ENCODE data around the gene FRMD1. TPM values are rescaled to one million over a fixed set of nuclear protein-coding genes. Genes with fewer than 3 reads are reported as not detected.

FRMD1 gene
- total and polyA plus RNA-seq, 7 donors: 0.01 to 2.9 (median 0.25) TPM

- no peak for TF ChIP-seq CTCF (IDR thresholded peaks at IDR 0.05)
- 82 to 89% (median 89%) methylated on average over 15 of the region's 15 CpGs for WGBS, 3 donors
- no peaks in the 10 kb centered on the region for H3K9me3 ChIP-seq
These were observed 60.3 kb downstream of the FRMD1 start for GRCh38 chr6:168018664-168019063.

GRCh38 chr6:168017629-168018028 lies 61.4 kb downstream of the FRMD1 start:
- intact Hi-C loops (cut with DNase I): no loop called here
- WGBS, 3 donors: 54 to 55% (median 55%) methylated on average over 11 of the region's 11 CpGs

More at GRCh38 chr6:168018664-168019063, 60.3 kb downstream of the FRMD1 start:
- intact Hi-C loops (cut with DNase I): no loop called here
- DNase-seq: no peak
- Histone ChIP-seq H3K4me3 (no peak overlapping the region), H3K36me3 (ENCODE audit: insufficient read depth in 1 of 2, low read depth in 1 of 2) (no peaks in the 10 kb centered on the region), H3K27ac (no peak overlapping the region), H3K4me1 (no peaks in the 10 kb centered on the region), H3K27me3 (ENCODE audit: insufficient read depth in 3 of 3, low read length in 2 of 3) (peaks cover 0 to 18% (median 7%) of the 10 kb centered on the region in 3 donors)
- no peak for ATAC-seq

GRCh38 chr6:168016721-168017525 lies 62.1 kb downstream of the FRMD1 start:
- H3K9me3 ChIP-seq: peaks cover 3% of the 10 kb centered on the region
- 52 to 69% (median 61%) methylated on average over 17 to 18 of the region's 18 CpGs for WGBS, 3 donors
- ATAC-seq (no peak), DNase-seq (no peak)
- TF ChIP-seq CTCF (IDR thresholded peaks at IDR 0.05): no peak
- H3K4me3 ChIP-seq: no peak overlapping the region
- intact Hi-C loops (cut with DNase I): no loop called here
- H3K4me1 ChIP-seq: no peaks in the 10 kb centered on the region
- no peaks in the 10 kb centered on the region for H3K36me3 ChIP-seq (ENCODE audit: insufficient read depth in 1 of 2, low read depth in 1 of 2)
- H3K27ac ChIP-seq: no peak overlapping the region
- H3K27me3 ChIP-seq (ENCODE audit: insufficient read depth in 3 of 3, low read length in 2 of 3): peaks cover 0 to 18% (median 7%) of the 10 kb centered on the region in 3 donors

More at GRCh38 chr6:168017629-168018028, 61.4 kb downstream of the FRMD1 start:
- Histone ChIP-seq H3K4me1 (no peaks in the 10 kb centered on the region), H3K4me3 (no peak overlapping the region), H3K27ac (no peak overlapping the region), H3K27me3 (ENCODE audit: insufficient read depth in 3 of 3, low read length in 2 of 3) (peaks cover 0 to 18% (median 7%) of the 10 kb centered on the region in 3 donors), H3K36me3 (ENCODE audit: insufficient read depth in 1 of 2, low read depth in 1 of 2) (no peaks in the 10 kb centered on the region), H3K9me3 (no peaks in the 10 kb centered on the region)
- no peak for TF ChIP-seq CTCF (IDR thresholded peaks at IDR 0.05)
- no peak for DNase-seq
- no peak for ATAC-seq

GRCh38 chr6:168016176-168016620 lies 62.8 kb downstream of the FRMD1 start:
- Histone ChIP-seq H3K4me1 (no peaks in the 10 kb centered on the region), H3K4me3 (no peak overlapping the region), H3K27ac (no peak overlapping the region), H3K36me3 (ENCODE audit: insufficient read depth in 1 of 2, low read depth in 1 of 2) (no peaks in the 10 kb centered on the region), H3K27me3 (ENCODE audit: insufficient read depth in 3 of 3, low read length in 2 of 3) (peaks cover 0 to 18% (median 7%) of the 10 kb centered on the region in 3 donors), H3K9me3 (peaks cover 10% of the 10 kb centered on the region)
- intact Hi-C loops (cut with DNase I): no loop called here
- TF ChIP-seq CTCF (IDR thresholded peaks at IDR 0.05): no peak
- no peak for ATAC-seq
- DNase-seq: no peak
- WGBS, 3 donors: 83 to 86% (median 84%) methylated on average over 18 of the region's 18 CpGs

Data from psoas muscle (tissue), 8 donors.